Measurements from ENCODE around the gene RTN4R.
"Not testable (repeated sequence)": the region's sequence is repeated elsewhere in the genome, so short reads cannot be mapped to it uniquely, and the experiment has no call there.

DNA sequence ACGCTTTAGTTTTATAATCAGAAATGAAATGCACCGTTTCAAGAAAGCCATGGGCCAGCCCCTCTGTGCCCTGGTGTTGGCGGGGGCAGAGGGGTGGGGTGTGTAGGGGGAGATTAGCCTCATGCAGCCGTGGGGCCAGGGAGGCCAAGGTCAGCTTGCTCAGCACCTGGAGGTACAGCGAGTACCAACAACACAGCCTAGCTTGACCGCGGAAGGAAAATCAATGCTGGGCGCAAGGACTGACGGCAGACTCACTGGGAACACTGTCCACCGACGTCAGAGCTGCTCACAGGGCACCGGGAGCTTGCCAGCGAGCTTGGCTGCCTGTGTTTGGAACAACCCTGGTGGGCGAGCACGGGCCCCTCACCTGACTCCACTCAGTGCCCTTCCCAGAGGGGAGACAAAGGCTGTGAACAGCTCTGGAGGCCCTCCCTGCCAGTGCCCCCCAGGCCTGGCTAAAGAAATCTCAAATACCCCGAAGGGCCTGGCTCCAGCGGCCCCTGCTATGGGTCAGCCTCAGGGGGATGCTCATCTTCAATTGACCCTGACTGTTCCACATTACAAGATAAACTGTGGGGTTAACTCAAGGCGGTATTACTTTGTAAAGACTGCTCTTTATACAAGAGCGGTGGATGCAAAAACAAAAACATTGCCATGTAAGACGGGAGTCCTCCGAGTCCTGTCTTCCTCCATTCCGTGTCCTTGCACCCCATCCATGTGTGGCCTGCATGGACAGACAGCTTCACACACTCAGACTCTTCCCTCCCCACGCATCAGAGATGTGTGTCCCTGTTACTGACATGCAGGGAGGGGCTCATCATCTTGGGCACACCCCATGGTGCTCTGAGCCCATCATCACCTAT lies 21.3 kb upstream of the RTN4R start:
- not testable (repeated sequence) for TF ChIP-seq POLR2A, POLR2AphosphoS5, TAF1 (IDR thresholded peaks at IDR 0.05; ENCODE audit: low read depth, low read length)
